Natural killer cell (primary cell): ENCODE measurements around the gene TEX264. TPM values are rescaled to one million over a fixed set of nuclear protein-coding genes. Genes with fewer than 3 reads are reported as not detected.

Source experiments
- ATAC-seq, 3 donors: fragments of 150-1000 bp in 2 of 3; fragments of 200-7000 bp in 1 of 3; cut with Tn5 transposase; 1 replicate in 1 of 3; 2 replicates in 2 of 3; pipeline ENCODE4 v1.10.0; 2021; ENCODE audit warnings: mild to moderate bottlenecking in 2 of 3, moderate library complexity in 2 of 3
- DNase-seq, 2 donors: peaks; one replicate each; pipeline versions ENCODE4 v3.0.0 to v3.0.0-alpha.2; 2013 to 2021; ENCODE audit warnings: mixed read lengths in 1 of 2
- H3K27ac ChIP-seq: one replicate; pipeline ENCODE4 v1.5.1; 2013; ENCODE audit warnings: mild to moderate bottlenecking, low read length
- H3K27me3 ChIP-seq: one replicate; pipeline ENCODE4 v1.6.1; 2013; ENCODE audit warnings: low read length; ENCODE audit not compliant: control insufficient read depth, insufficient read depth
- H3K36me3 ChIP-seq: one replicate; pipeline ENCODE4 v1.6.1; 2013; ENCODE audit warnings: low read length; ENCODE audit not compliant: control insufficient read depth, insufficient read depth
- H3K4me1 ChIP-seq: one replicate; pipeline ENCODE4 v1.6.1; 2013; ENCODE audit warnings: low read length; ENCODE audit not compliant: control insufficient read depth, insufficient read depth
- H3K4me3 ChIP-seq: one replicate; pipeline ENCODE4 v1.5.1; 2013; ENCODE audit warnings: low read length
- H3K9me3 ChIP-seq: one replicate; pipeline ENCODE4 v1.6.1; 2013; ENCODE audit warnings: low read length; ENCODE audit not compliant: control insufficient read depth, insufficient read depth
- H3K27ac Mint-ChIP-seq, 2 donors: one replicate each; pipeline ENCODE4 v1.8.0; 2022; ENCODE audit warnings: mild to moderate bottlenecking in 2 of 2, mixed read lengths in 2 of 2, moderate library complexity in 1 of 2
- H3K27me3 Mint-ChIP-seq, 2 donors: one replicate each; pipeline ENCODE4 v1.8.0; 2022; ENCODE audit warnings: low read depth in 2 of 2, mixed read lengths in 2 of 2
- H3K36me3 Mint-ChIP-seq: one replicate; pipeline ENCODE4 v1.8.0; 2022; ENCODE audit warnings: mixed read lengths
- H3K4me1 Mint-ChIP-seq, 2 donors: one replicate each; pipeline ENCODE4 v1.8.0; 2022; ENCODE audit warnings: mixed read lengths in 2 of 2
- H3K4me3 Mint-ChIP-seq: one replicate; pipeline ENCODE4 v1.8.0; 2022; ENCODE audit warnings: mild to moderate bottlenecking, moderate library complexity, mixed read lengths
- H3K9me3 Mint-ChIP-seq, 2 donors: one replicate each; pipeline ENCODE4 v1.8.0; 2022; ENCODE audit warnings: mixed read lengths in 2 of 2
- WGBS: methylation state at CpG from one replicate; pipeline ENCODE4 v1.1.7; 2013; ENCODE audit warnings: missing lambda C conversion rate; ENCODE audit not compliant: insufficient coverage; 5-methylcytosine and 5-hydroxymethylcytosine counted together
- intact Hi-C: fragments of 100-400 bp; cut with micrococcal nuclease; formaldehyde crosslinking; loops from one replicate; pipeline ENCODE4 v1.14.2; 2022
- total RNA-seq, 4 donors: library from RNA; stranded (reverse); fragments of 120-200 nt in 1 of 4; gene quantifications; one replicate each; pipeline versions ENCODE4 v1.2.3 to v1.2.4, GENCODE V29; 2013 to 2022
- TF ChIP-seq, protein P1 (sequence below): fragments of 200-600 bp; IDR thresholded peaks from one replicate; pipeline ENCODE4 v1.8.0; 2022; ENCODE audit warnings: antibody characterized with exemption

TEX264 gene
- total RNA-seq, 3 donors from 2014 or later (not counting 1 experiment from before 2014, with no cell fraction given), result 41.1 to 46.8 (median 45.4) TPM

DNA sequence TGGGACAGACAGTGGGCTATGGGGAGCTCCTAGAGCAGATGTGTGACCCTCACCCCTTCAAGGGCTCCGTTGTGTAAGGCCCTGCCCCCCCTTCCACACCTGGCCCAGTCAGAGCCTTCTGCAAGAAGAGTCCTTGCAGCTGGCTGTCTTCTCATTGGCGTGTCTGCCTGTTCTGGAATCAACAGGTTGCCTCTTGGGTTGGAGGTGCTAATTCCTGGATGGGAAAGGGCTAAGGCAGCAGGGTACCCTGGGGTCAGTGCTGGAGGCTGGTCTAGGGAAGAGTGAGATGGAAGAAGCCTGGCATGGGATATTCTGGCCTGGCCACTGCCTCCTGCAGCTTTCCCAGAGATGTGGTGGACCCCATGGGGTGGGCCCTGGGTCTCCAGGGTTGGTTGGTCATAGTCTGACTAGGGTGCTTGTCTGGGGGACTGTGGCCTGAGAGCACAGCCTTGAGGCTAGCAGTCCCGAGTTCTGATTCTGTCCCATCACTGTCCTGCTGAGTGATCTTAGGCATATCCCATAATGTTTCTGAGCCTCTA is 5.1 kb downstream of the TEX264 start:
- ATAC-seq, result no peak

DNA sequence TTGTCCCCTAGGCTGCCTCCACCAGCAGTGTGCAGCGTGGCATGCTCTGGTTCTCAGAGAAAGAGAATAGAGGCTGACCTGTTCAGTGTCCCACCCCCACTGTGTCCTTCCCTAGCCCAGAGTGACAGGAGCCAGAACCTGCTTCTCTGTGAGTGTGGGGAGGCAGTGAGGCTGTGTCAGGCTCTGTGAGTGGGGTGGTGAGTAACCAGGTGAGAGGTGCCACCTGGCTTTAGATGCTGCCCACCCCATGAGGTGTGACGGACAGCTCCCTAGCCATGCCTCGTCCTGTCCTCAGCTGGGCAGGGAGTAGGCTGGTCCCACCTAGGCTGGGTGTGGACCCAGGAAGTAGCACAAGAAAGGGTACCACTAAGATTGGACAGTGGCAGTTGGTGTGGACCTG is 6.3 kb downstream of the TEX264 start:
- no peak for ATAC-seq
- H3K27ac ChIP-seq, result no peak overlapping the region
- Mint-ChIP-seq H3K27ac (peak overlapping the region in 1 of 2 donors; percentile 81), H3K4me3 (no peak overlapping the region), H3K9me3 (no peaks in the 10 kb centered on the region), H3K4me1 (peaks cover 70 to 86% of the 10 kb centered on the region in 2 donors), H3K27me3 (no peaks in the 10 kb centered on the region), H3K36me3 (peaks cover 7% of the 10 kb centered on the region)
- H3K4me1 ChIP-seq, result peaks cover 80% of the 10 kb centered on the region
- WGBS, result 92% methylated on average over 3 of the region's 3 CpGs
- intact Hi-C loops, result no loop called here
- TF ChIP-seq, protein P1, sequence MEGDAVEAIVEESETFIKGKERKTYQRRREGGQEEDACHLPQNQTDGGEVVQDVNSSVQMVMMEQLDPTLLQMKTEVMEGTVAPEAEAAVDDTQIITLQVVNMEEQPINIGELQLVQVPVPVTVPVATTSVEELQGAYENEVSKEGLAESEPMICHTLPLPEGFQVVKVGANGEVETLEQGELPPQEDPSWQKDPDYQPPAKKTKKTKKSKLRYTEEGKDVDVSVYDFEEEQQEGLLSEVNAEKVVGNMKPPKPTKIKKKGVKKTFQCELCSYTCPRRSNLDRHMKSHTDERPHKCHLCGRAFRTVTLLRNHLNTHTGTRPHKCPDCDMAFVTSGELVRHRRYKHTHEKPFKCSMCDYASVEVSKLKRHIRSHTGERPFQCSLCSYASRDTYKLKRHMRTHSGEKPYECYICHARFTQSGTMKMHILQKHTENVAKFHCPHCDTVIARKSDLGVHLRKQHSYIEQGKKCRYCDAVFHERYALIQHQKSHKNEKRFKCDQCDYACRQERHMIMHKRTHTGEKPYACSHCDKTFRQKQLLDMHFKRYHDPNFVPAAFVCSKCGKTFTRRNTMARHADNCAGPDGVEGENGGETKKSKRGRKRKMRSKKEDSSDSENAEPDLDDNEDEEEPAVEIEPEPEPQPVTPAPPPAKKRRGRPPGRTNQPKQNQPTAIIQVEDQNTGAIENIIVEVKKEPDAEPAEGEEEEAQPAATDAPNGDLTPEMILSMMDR, result no peak
- H3K9me3 ChIP-seq, result no peaks in the 10 kb centered on the region
- H3K27me3 ChIP-seq, result no peaks in the 10 kb centered on the region
- DNase-seq, result no peak
- peaks cover 11% of the 10 kb centered on the region for H3K36me3 ChIP-seq
- H3K4me3 ChIP-seq, result no peak overlapping the region

More for the DNA sequence above, 5.1 kb downstream of the TEX264 start:
- peaks cover 74% of the 10 kb centered on the region for H3K4me1 ChIP-seq
- no peaks in the 10 kb centered on the region for H3K27me3 ChIP-seq
- Mint-ChIP-seq H3K27me3 (no peaks in the 10 kb centered on the region), H3K4me1 (peaks cover 68 to 86% of the 10 kb centered on the region in 2 donors), H3K36me3 (peaks cover 7% of the 10 kb centered on the region), H3K9me3 (no peaks in the 10 kb centered on the region), H3K27ac (peak overlapping the region; percentile 48 to 98), H3K4me3 (no peak overlapping the region)
- WGBS, result 97% methylated on average over 2 of the region's 3 CpGs
- no peak overlapping the region for H3K27ac ChIP-seq
- H3K4me3 ChIP-seq, result no peak overlapping the region
- H3K36me3 ChIP-seq, result peaks cover 11% of the 10 kb centered on the region
- TF ChIP-seq, protein P1, result no peak
- intact Hi-C loops, result no loop called here
- H3K9me3 ChIP-seq, result no peaks in the 10 kb centered on the region
- no peak for DNase-seq

DNA sequence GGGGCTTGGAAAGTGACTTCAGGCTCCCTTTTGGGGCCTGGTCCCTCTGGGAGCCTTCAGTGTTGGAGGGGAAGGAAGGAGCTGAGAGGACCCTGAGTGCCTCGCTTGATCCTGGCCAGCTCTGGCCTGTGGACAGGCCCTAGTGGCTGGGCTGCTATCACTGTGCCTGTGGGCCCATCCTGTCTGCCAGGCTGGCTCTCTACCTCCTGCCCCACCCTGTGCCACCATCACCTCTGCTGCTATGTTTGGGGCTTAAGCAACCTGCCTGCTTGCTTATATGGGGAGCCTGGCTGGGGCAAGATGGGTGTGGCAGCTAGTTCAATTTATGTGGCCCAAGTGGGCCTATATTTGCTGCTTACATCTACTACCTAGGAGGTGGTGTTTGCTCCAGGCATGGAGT is 7.1 kb downstream of the TEX264 start:
- Mint-ChIP-seq H3K27ac (peak overlapping the region; percentile 51 to 81), H3K36me3 (peaks cover 7% of the 10 kb centered on the region), H3K27me3 (no peaks in the 10 kb centered on the region), H3K4me3 (peak overlapping the region; percentile 9), H3K4me1 (peaks cover 73 to 86% of the 10 kb centered on the region in 2 donors), H3K9me3 (no peaks in the 10 kb centered on the region)
- TF ChIP-seq, protein P1, result no peak
- Histone ChIP-seq H3K36me3 (peaks cover 13% of the 10 kb centered on the region), H3K4me1 (peaks cover 84% of the 10 kb centered on the region), H3K4me3 (no peak overlapping the region), H3K27ac (no peak overlapping the region), H3K9me3 (no peaks in the 10 kb centered on the region), H3K27me3 (no peaks in the 10 kb centered on the region)
- 93% methylated on average over 1 of the region's 1 CpG for WGBS
- ATAC-seq (no peak), DNase-seq (no peak)
- intact Hi-C loops, result no loop called here

DNA sequence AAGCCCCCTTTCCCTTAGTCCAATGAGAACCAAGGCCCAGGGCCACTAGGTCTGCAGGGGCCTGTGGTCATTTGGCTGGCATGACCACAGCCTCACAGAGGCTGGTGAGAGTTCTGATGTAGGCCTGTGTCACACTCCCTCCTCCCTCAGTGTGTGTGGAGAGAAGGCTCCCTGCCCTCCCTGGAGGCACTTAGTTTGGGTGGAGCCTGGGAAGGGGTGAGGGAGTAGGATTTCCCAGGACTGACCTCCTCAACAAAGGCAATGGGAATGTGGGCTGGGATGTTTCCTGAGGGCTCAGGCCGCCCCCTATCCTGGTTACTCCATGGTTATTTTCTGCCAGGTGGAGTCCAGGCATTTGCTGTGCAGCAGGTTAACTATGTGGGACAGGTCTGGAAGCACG is 7.6 kb downstream of the TEX264 start:
- Histone ChIP-seq H3K9me3 (no peaks in the 10 kb centered on the region), H3K36me3 (peaks cover 15% of the 10 kb centered on the region), H3K4me1 (peaks cover 83% of the 10 kb centered on the region), H3K27ac (no peak overlapping the region), H3K27me3 (no peaks in the 10 kb centered on the region), H3K4me3 (no peak overlapping the region)
- TF ChIP-seq, protein P1, result no peak
- peaks cover 69 to 83% of the 10 kb centered on the region in 2 donors for H3K4me1 Mint-ChIP-seq
- peaks cover 7% of the 10 kb centered on the region for H3K36me3 Mint-ChIP-seq
- peak overlapping the region; percentile 9 for H3K4me3 Mint-ChIP-seq
- intact Hi-C loops, result no loop called here
- H3K9me3 Mint-ChIP-seq, result no peaks in the 10 kb centered on the region
- 80% methylated on average over 2 of the region's 2 CpGs for WGBS
- DNase-seq (no peak), ATAC-seq (no peak)
- no peaks in the 10 kb centered on the region for H3K27me3 Mint-ChIP-seq
- peak overlapping the region; percentile 51 to 81 for H3K27ac Mint-ChIP-seq
